Small intestine (tissue), 7 donors: ENCODE results near the gene NUDT21. TPM values are rescaled to one million over a fixed set of nuclear protein-coding genes. Genes with fewer than 3 reads are reported as not detected.

Experiments used
- DNase-seq, 2 donors: peaks; one replicate each; pipeline versions ENCODE4 v3.0.0 to v3.0.0-alpha.2; 2013
- FAIRE-seq: peaks from 2 replicates; lab custom pipeline; 2012; peaks lifted over from hg19 to GRCh38; lab: Jason Lieb, UNC
- H3K27ac ChIP-seq, 3 donors: one replicate each; pipeline ENCODE4 v1.5.1; 2013; ENCODE audit warnings: low read length in 2 of 3, mild to moderate bottlenecking in 2 of 3, control low read depth in 1 of 3, inconsistent platforms in 1 of 3, low read depth in 1 of 3, moderate library complexity in 1 of 3
- H3K27me3 ChIP-seq, 3 donors: one replicate each; pipeline ENCODE4 v1.6.1; 2013; ENCODE audit warnings: low read length in 3 of 3, inconsistent platforms in 1 of 3; ENCODE audit not compliant: control insufficient read depth in 3 of 3, insufficient read depth in 3 of 3
- H3K36me3 ChIP-seq, 3 donors: one replicate each; pipeline ENCODE4 v1.6.1; 2013; ENCODE audit warnings: low read length in 3 of 3, inconsistent platforms in 1 of 3, low read depth in 1 of 3, mild to moderate bottlenecking in 1 of 3, moderate library complexity in 1 of 3; ENCODE audit not compliant: control insufficient read depth in 3 of 3, insufficient read depth in 2 of 3
- H3K4me1 ChIP-seq, 3 donors: one replicate each; pipeline ENCODE4 v1.6.1; 2013; ENCODE audit warnings: low read length in 2 of 3, inconsistent platforms in 1 of 3, low read depth in 1 of 3, mild to moderate bottlenecking in 1 of 3, moderate library complexity in 1 of 3; ENCODE audit not compliant: control insufficient read depth in 3 of 3, insufficient read depth in 2 of 3
- H3K4me3 ChIP-seq, 3 donors: one replicate each; pipeline ENCODE4 v1.5.1; 2013; ENCODE audit warnings: low read length in 3 of 3, control low read depth in 1 of 3, inconsistent platforms in 1 of 3, low read depth in 1 of 3, mild to moderate bottlenecking in 1 of 3, moderate library complexity in 1 of 3
- H3K9me3 ChIP-seq, 2 donors: one replicate each; pipeline ENCODE4 v1.6.1; 2013; ENCODE audit warnings: low read depth in 1 of 2, low read length in 1 of 2; ENCODE audit not compliant: control insufficient read depth in 2 of 2, insufficient read depth in 1 of 2
- WGBS, 3 donors: extraction: QIAGEN DNeasy Blood & Tissue Kit; methylation state at CpG; one replicate each; pipeline ENCODE4 v1.1.7; 2013; 5-methylcytosine and 5-hydroxymethylcytosine counted together
- polyA plus RNA-seq, 4 donors: library from polyadenylated mRNA; stranded (reverse) in 3 of 4; unstranded in 1 of 4; fragments of 200-250 nt in 3 of 4; fragments of 120-200 nt in 1 of 4; gene quantifications; one replicate each; pipeline versions ENCODE4 v1.2.1 to v1.2.3, GENCODE V29; 2013
- donor health status: healthy with polysubstance abuse.
- donor health status: control.
- donor health status: control.
- donor health status: Bipolar disorder and iron deficiency.
- donor health status: healthy.

The NUDT21 gene
- polyA plus RNA-seq, 4 donors, result 27.5 to 92.4 (median 51.0) TPM

GRCh38 chr16:56457927-56458470, 6.9 kb upstream of the NUDT21 start:
- H3K4me1 ChIP-seq, result peaks cover 0 to 3% (median 2%) of the 10 kb centered on the region in 3 donors
- no peak overlapping the region for H3K27ac ChIP-seq
- DNase-seq (no peak), FAIRE-seq (no peak)
- 86 to 93% (median 92%) methylated on average over 6 of the region's 6 CpGs for WGBS, 3 donors
- no peaks in the 10 kb centered on the region for H3K9me3 ChIP-seq
- H3K36me3 ChIP-seq, result peaks cover 3 to 15% (median 5%) of the 10 kb centered on the region in 3 donors
- no peaks in the 10 kb centered on the region for H3K27me3 ChIP-seq
- H3K4me3 ChIP-seq, result no peak overlapping the region

- H3K4me1 ChIP-seq, result peaks cover 4 to 25% (median 17%) of the 10 kb centered on the region in 3 donors
- no peak for FAIRE-seq
- peak overlapping the region; percentile 80 to 93 (median 89) for H3K27ac ChIP-seq
- DNase-seq, result peak; percentile 62
- 1 to 5% (median 4%) methylated on average over 31 of the region's 31 CpGs for WGBS, 3 donors
- H3K9me3 ChIP-seq, result no peaks in the 10 kb centered on the region
- peaks cover 0 to 3% (median 3%) of the 10 kb centered on the region in 3 donors for H3K36me3 ChIP-seq
- peak overlapping the region; percentile 58 to 75 (median 75) for H3K4me3 ChIP-seq
- no peaks in the 10 kb centered on the region for H3K27me3 ChIP-seq
Observed at GRCh38 chr16:56451753-56452689, 889 bp upstream of the NUDT21 start.

- peaks cover 1 to 3% (median 2%) of the 10 kb centered on the region in 3 donors for H3K36me3 ChIP-seq
- H3K4me3 ChIP-seq, result peak overlapping the region; percentile 58 to 96 (median 75)
- DNase-seq (peak; percentile 31 to 41), FAIRE-seq (no peak)
- no peaks in the 10 kb centered on the region for H3K27me3 ChIP-seq
- peak overlapping the region; percentile 45 to 94 (median 80) for H3K27ac ChIP-seq
- 4 to 6% (median 5%) methylated on average over 18 of the region's 18 CpGs for WGBS, 3 donors
- no peaks in the 10 kb centered on the region for H3K9me3 ChIP-seq
- peaks cover 4 to 25% (median 17%) of the 10 kb centered on the region in 3 donors for H3K4me1 ChIP-seq
Observed at GRCh38 chr16:56450275-56450985, 702 bp downstream of the NUDT21 start.

- Histone ChIP-seq H3K4me3 (peak overlapping the region in 2 of 3 donors; percentile 2 to 6), H3K27ac (peak overlapping the region in 2 of 3 donors; percentile 1 to 54), H3K4me1 (peaks cover 4 to 22% (median 15%) of the 10 kb centered on the region in 3 donors), H3K36me3 (peaks cover 2 to 17% (median 4%) of the 10 kb centered on the region in 3 donors), H3K27me3 (no peaks in the 10 kb centered on the region), H3K9me3 (no peaks in the 10 kb centered on the region)
- FAIRE-seq, result no peak
- peak; percentile 28 to 55 for DNase-seq
Observed at GRCh38 chr16:56448005-56448404, 3.1 kb downstream of the NUDT21 start.

- Histone ChIP-seq H3K4me1 (peaks cover 4 to 15% (median 9%) of the 10 kb centered on the region in 3 donors), H3K9me3 (no peaks in the 10 kb centered on the region), H3K27ac (peak overlapping the region in 1 of 3 donors; percentile 1), H3K4me3 (no peak overlapping the region), H3K27me3 (no peaks in the 10 kb centered on the region), H3K36me3 (peaks cover 2 to 17% (median 4%) of the 10 kb centered on the region in 3 donors)
- FAIRE-seq, result no peak
- DNase-seq, result no peak
- WGBS, 3 donors, result 57 to 73% (median 67%) methylated on average over 2 of the region's 2 CpGs
Observed at GRCh38 chr16:56447286-56447685, 3.8 kb downstream of the NUDT21 start.

GRCh38 chr16:56438038-56438437, 13.1 kb downstream of the NUDT21 start:
- Histone ChIP-seq H3K4me3 (no peak overlapping the region), H3K9me3 (no peaks in the 10 kb centered on the region), H3K36me3 (peaks cover 10 to 25% (median 12%) of the 10 kb centered on the region in 3 donors), H3K27ac (no peak overlapping the region), H3K27me3 (no peaks in the 10 kb centered on the region), H3K4me1 (no peaks in the 10 kb centered on the region)
- DNase-seq, result no peak
- WGBS, 3 donors, result 88 to 100% (median 100%) methylated on average over 1 of the region's 1 CpG
- FAIRE-seq, result no peak

- no peaks in the 10 kb centered on the region for H3K27me3 ChIP-seq
- no peak overlapping the region for H3K27ac ChIP-seq
- no peak for FAIRE-seq
- DNase-seq, result no peak
- H3K9me3 ChIP-seq, result no peaks in the 10 kb centered on the region
- H3K36me3 ChIP-seq, result peaks cover 8 to 21% (median 11%) of the 10 kb centered on the region in 3 donors
- H3K4me1 ChIP-seq, result no peaks in the 10 kb centered on the region
- H3K4me3 ChIP-seq, result no peak overlapping the region
Observed at GRCh38 chr16:56436258-56436657, 14.9 kb downstream of the NUDT21 start.

- peak in 1 of 2 donors; percentile 25 for DNase-seq
- no peaks in the 10 kb centered on the region for H3K9me3 ChIP-seq
- no peak overlapping the region for H3K27ac ChIP-seq
- peaks cover under 1 to 4% (median 4%) of the 10 kb centered on the region in 3 donors for H3K4me1 ChIP-seq
- WGBS, 3 donors, result 76 to 82% (median 77%) methylated on average over 1 of the region's 1 CpG
- no peak for FAIRE-seq
- H3K27me3 ChIP-seq, result no peaks in the 10 kb centered on the region
- peaks cover 0 to 2% (median 0%) of the 10 kb centered on the region in 3 donors for H3K36me3 ChIP-seq
- H3K4me3 ChIP-seq, result no peak overlapping the region
Observed at GRCh38 chr16:56428091-56428490, 23.0 kb downstream of the NUDT21 start.
